Measurements from ENCODE around the gene BRINP1. TPM values are rescaled to one million over a fixed set of nuclear protein-coding genes. Genes with fewer than 3 reads are reported as not detected.

Gene BRINP1
- total and polyA plus RNA-seq, 2 of the 8 experiments (the other 6 are each of a cell fraction or from before 2014, with no cell fraction given): 19.5 to 20.5 TPM

DNA sequence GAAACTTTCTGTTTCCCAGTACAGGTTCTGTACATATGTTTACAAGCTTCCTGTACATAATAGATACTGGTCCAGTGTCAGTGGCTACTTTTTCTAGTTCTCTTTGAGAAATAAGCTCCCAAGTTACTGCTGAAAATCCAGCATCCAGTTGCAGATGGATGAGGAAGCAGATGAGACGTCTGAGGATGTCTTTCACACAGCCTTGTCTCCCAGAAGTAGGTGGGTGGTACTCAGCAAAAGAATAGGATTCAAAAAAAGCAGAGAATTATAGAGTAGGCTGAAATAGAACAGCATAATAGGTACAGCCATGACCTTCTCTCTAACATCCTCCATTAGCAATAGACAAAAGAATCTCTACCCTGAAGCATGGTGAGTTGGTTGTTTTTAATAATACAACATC lies 77.7 kb downstream of the BRINP1 start:
- FAIRE-seq (no peak), DNase-seq (ENCODE audit: low read depth in 1 of 2, low spot score in 2 of 2) (no peak)
- Histone ChIP-seq H4K91ac (replicated peaks; ENCODE audit: insufficient read length, low read length) (no peak overlapping the region), H2BK20ac (ENCODE audit: low read length) (no peak overlapping the region), H3K36me3 (ENCODE audit: control insufficient read depth in 2 of 4, insufficient read depth in 4 of 4, low read length in 3 of 4) (no peaks in the 10 kb centered on the region), H3K27me3 (replicated peaks in 1 of 4; ENCODE audit: control insufficient read depth in 3 of 4, extremely low read depth in 1 of 4, insufficient read depth in 3 of 4, low read length in 3 of 4) (no peaks in the 10 kb centered on the region), H3K23ac (ENCODE audit: insufficient read length) (no peak overlapping the region), H3K4ac (replicated peaks; ENCODE audit: insufficient read length, low read depth, low read length) (no peak overlapping the region), H3K4me3 (ENCODE audit: extremely low read depth in 1 of 4, insufficient read depth in 2 of 4, low read depth in 3 of 4, low read length in 4 of 4) (no peak overlapping the region), H3K4me2 (ENCODE audit: insufficient read depth in 1 of 2, low read depth in 2 of 2, low read length in 2 of 2) (no peak overlapping the region), H3K18ac (ENCODE audit: extremely low read depth, low read length) (no peak overlapping the region), H3K9me3 (ENCODE audit: insufficient read depth in 2 of 2, low read depth in 1 of 2, low read length in 1 of 2) (no peaks in the 10 kb centered on the region), H2AFZ (ENCODE audit: low read length) (no peak overlapping the region), H3K79me2 (ENCODE audit: control insufficient read depth in 1 of 2, insufficient read depth in 2 of 2, low read length in 2 of 2) (peaks cover 0 to 45% of the 10 kb centered on the region in 2 experiments; a peak in 3 of 4 replicates), H2BK120ac (replicated peaks; ENCODE audit: low read depth, low read length) (no peak overlapping the region), H4K5ac (ENCODE audit: insufficient read length, low read depth, low read length) (no peak overlapping the region), H4K8ac (ENCODE audit: extremely low read depth, insufficient read depth, low read length) (no peak overlapping the region), H3K79me1 (ENCODE audit: low read depth, low read length) (no peaks in the 10 kb centered on the region), H2BK12ac (ENCODE audit: low read depth, low read length) (no peak overlapping the region), H3K56ac (replicated peaks; ENCODE audit: insufficient read length, low read depth, low read length) (no peak overlapping the region), H4K20me1 (replicated peaks in 1 of 2; ENCODE audit: control insufficient read depth in 1 of 2, insufficient read depth in 2 of 2, low read length in 2 of 2) (no peaks in the 10 kb centered on the region), H3K23me2 (ENCODE audit: low read depth, low read length) (no peaks in the 10 kb centered on the region), H3K14ac (ENCODE audit: insufficient read length) (no peak overlapping the region), H3K9ac (replicated peaks in 1 of 4; ENCODE audit: extremely low read depth in 1 of 4, low read depth in 3 of 4, low read length in 3 of 4) (no peak overlapping the region), H3K4me1 (replicated peaks in 1 of 4; ENCODE audit: control insufficient read depth in 3 of 4, insufficient read depth in 4 of 4, low read length in 3 of 4) (peaks cover 0 to 8% (median 4%) of the 10 kb centered on the region in 4 experiments; a peak in 3 of 7 replicates), H2AK5ac (ENCODE audit: low read depth, low read length) (no peak overlapping the region), H3K27ac (ENCODE audit: low read depth, low read length) (no peak overlapping the region), H2BK5ac (ENCODE audit: low read depth, low read length) (no peak overlapping the region), H2BK15ac (ENCODE audit: low read length) (no peak overlapping the region)
- ChIA-PET POLR2A (ENCODE audit: partially characterized antibody) (interaction anchor here (1.4 kb wide), 1 partner anchor 9 kb away, joined by 3 read pairs; no protein-coding TSS in a partner anchor), CTCF (ENCODE audit: partially characterized antibody) (interaction anchor here (0.8 to 1.5 kb wide), 7 partner anchors 13 to 115 kb away, joined by 3 to 6 read pairs (median 4); no protein-coding TSS in a partner anchor)
- 50% methylated on average over 1 of the region's 1 CpG; no CpG with 5 or more reads in 1 of the 2 experiments for WGBS, 2 experiments (ENCODE audit: extremely low coverage in 1 of 2, insufficient coverage in 1 of 2, insufficient read length in 1 of 2, insufficient replicate concordance in 2 of 2, low coverage in 1 of 2, low lambda C conversion rate in 2 of 2, missing lambda C conversion rate in 1 of 2)
- no peak for TF ChIP-seq RXRA (IDR thresholded peaks at IDR 0.05; ENCODE audit: insufficient read depth, low read depth, low read length)
- TF ChIP-seq SP1 (IDR thresholded peaks at IDR 0.05; ENCODE audit: low read depth, low read length): no peak
- TF ChIP-seq KDM5A (IDR thresholded peaks at IDR 0.05; ENCODE audit: low read length): no peak
- TF ChIP-seq NANOG (IDR thresholded peaks at IDR 0.05; ENCODE audit: insufficient read depth, low read depth, low read length, poor library complexity, severe bottlenecking): no peak
- no peak for TF ChIP-seq KDM1A (IDR thresholded peaks at IDR 0.05; ENCODE audit: borderline replicate concordance, low read length)
- no peak for TF ChIP-seq RAD21 (IDR thresholded peaks at IDR 0.05 in 1 of 2, conservative IDR thresholded peaks at IDR 0.05 in 1 of 2; ENCODE audit: low read depth in 2 of 2, low read length in 2 of 2)
- TF ChIP-seq CEBPB (IDR thresholded peaks at IDR 0.05; ENCODE audit: low read depth, low read length): no peak
- no peak for TF ChIP-seq PHF8 (conservative IDR thresholded peaks at IDR 0.05; ENCODE audit: low read depth, low read length)
- TF ChIP-seq, protein P1, sequence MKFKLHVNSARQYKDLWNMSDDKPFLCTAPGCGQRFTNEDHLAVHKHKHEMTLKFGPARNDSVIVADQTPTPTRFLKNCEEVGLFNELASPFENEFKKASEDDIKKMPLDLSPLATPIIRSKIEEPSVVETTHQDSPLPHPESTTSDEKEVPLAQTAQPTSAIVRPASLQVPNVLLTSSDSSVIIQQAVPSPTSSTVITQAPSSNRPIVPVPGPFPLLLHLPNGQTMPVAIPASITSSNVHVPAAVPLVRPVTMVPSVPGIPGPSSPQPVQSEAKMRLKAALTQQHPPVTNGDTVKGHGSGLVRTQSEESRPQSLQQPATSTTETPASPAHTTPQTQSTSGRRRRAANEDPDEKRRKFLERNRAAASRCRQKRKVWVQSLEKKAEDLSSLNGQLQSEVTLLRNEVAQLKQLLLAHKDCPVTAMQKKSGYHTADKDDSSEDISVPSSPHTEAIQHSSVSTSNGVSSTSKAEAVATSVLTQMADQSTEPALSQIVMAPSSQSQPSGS (IDR thresholded peaks at IDR 0.05; ENCODE audit: low read length): no peak
- TF ChIP-seq, protein P2, sequence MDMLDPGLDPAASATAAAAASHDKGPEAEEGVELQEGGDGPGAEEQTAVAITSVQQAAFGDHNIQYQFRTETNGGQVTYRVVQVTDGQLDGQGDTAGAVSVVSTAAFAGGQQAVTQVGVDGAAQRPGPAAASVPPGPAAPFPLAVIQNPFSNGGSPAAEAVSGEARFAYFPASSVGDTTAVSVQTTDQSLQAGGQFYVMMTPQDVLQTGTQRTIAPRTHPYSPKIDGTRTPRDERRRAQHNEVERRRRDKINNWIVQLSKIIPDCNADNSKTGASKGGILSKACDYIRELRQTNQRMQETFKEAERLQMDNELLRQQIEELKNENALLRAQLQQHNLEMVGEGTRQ (IDR thresholded peaks at IDR 0.05; ENCODE audit: low read length): no peak
- TF ChIP-seq TAF1 (IDR thresholded peaks at IDR 0.05; ENCODE audit: low read depth, low read length): no peak
